ENCODE measurements around the gene ORC2.
A peak's percentile ranks its signal among the peaks of the same experiment; 100 is the strongest.
"Not testable (repeated sequence)": the region's sequence is repeated elsewhere in the genome, so short reads cannot be mapped to it uniquely, and the experiment has no call there.

The ORC2 gene

DNA sequence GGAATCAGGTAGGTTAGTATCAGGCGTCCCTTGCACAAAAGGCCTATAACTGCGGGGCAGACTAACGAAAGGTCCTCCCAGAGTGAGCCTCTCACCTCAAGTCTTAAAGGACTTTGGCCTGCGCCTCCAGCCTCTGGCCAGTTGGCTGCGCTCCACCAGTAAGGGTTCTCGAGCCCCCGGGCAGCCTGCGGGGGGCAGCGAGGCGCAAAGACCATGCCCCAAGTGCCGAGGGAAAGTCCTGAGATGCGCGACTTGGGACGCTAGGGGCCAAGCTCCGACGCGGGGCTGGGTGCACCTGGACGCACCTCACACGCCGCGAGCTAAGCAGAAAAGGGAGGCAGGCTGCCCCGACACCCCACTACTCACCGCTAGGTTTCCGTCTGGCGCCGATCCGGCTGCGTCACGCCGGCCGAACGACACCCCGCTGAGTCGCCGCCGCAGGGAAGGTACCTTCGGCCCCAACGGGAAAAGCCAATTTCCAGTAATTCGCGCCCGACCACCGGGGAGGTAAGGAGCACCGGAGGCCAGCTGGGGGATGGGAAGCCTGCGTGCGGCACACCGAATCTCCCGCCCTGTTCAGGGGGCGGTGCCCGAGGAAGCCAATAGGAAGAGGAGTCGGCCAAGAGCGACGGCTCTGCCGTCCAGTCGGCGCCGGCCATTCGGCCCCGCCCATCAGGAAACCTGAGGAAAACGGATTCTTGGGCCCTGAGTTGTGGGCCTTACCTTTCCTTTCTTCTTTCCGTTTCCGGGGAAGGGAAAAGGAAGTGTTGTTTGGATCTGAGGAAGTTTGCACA is at the start of gene ORC2:
ORC2 (minus strand) TSS at position 537 of the 794 bp plus-strand sequence. CDS start 5,537 bp downstream, outside the sequence.
- peak; percentile 98 for DNase-seq

DNA sequence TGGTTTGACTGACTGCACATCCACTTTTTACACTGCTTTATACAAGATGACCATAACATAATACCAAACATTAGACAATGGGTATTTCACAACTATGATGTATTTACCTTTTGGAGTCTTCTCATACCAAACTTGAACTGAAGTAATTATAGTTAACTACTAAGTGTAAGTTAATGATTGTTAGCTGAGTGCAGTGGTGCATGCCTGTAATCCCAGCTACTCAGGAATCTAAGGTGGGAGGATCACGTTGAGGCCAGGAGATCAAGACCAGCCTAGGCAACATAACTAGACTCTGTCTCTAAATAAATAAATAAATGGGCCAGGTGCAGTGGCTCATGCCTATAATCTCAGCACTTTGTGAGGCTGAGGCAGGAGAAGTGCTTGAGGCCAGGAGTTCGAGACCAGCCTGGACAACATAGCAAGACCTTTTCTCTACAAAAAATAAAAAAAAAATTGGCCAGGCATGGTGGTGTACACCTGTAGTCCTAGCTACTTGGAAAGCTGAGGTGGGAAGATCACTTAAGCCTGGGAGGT is 44.9 kb upstream of the ORC2 start:
- DNase-seq: no peak

DNA sequence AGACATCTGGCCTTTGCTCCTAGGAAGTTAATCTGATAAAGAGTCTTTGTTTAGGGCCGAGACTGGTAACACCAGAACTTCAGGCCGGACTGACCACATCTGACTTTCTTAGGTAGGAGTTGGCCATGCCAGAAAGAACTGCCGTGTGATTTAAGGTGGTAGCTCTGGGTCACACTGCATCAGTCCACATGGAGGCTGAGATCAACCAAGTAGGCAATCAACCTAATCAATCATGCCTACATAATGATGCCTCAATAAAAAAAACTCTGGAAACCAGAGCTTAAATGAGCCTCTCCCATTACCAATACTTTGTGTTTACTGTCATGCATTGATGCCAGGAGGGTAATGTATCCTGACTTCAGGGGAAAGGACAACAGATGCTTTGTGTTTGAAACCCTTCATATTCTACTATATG is 44.1 kb upstream of the ORC2 start:
- no peak for DNase-seq

DNA sequence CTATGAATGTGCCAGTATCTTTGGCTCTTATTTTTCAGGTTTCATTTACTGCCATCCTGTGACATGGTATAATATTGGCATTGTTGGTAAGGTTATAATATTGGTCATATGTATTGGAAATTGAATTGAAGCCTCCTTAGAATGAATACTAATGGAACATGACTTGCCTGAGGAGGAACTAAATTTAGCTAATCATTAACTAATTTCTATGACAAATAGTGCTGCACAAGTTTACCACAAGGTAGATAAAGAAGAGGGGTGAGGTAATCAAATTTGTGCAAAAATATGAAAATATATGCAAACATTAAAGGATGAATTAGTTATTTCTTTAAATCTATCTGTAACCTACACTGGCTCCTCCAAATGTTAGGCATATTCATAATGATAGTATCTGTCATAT is 43.2 kb upstream of the ORC2 start:
- DNase-seq: no peak

DNA sequence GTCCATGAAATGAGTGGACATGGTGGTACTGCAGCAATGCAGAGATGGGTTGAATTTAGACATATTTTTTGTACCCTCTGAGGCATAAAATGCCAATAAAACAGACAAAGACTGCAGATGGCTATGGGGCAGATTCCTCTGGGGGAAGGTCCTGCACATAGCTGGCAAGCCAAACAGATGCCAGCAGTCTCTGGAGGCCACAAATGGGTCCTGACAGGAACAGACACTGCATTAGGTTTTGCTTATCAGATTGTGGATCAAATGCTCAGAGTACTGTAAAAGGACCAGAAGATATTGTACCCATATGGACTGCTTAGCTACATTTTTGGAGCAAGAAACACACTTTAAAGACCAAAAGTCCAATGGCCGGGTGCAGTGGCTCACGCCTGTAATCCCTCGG is 40.9 kb upstream of the ORC2 start:
- no peak for DNase-seq

DNA sequence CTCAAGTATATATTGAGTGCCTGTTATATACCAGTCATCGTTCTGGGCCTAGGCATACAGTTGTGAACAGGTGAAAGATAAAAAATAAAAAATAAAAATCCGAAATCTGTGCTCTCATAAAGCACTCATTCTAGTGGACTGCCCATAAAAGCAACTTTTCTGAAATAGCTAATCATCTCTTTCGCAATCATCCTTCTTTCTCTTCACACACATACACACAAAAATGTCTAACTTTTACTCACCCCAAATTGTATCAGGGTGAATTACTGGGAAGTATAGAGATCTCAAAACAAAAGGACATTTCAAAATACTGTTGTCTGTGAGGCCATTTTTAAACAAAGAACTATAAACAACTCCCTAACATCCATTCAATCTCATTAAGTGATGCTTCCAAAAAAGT is 29.6 kb upstream of the ORC2 start:
- DNase-seq: no peak

DNA sequence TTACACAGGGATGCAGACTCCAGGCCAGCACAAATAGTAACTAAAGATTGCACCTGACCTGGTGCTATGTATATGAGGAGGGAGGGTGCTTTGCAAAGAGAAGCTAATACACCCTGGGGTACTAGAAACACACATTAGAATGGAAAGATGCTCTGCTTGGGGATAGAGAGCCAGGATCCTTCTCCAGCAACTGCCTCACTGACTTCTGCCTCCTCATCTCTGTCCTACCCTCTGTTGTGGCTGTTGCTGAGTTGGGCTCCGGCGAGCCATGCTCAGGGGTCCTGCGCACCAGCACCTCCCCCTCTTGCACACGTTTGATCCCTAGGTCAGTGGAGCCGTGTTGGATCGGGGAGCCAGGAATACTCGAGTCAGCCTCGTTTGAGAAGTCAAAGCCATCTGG is 23.7 kb upstream of the ORC2 start:
- no peak for DNase-seq

DNA sequence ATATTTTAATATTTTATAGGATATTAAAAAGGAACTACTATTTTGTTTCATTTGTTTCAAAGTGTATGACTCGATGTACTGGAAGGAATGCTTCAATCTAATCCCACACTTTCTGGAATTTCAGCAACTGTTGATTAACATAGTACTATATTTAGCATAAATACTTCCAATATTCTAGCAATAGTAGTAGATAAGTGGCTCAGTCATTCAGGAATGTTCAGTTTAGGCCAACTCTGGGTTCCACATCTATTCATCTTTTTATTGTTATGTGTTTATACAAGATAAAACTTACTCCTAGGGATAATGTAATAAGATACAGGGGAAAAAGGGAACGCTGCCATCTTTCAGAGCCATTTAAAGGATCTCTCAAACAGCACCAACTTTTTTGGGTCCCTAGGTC is 22.3 kb upstream of the ORC2 start:
- DNase-seq: no peak

DNA sequence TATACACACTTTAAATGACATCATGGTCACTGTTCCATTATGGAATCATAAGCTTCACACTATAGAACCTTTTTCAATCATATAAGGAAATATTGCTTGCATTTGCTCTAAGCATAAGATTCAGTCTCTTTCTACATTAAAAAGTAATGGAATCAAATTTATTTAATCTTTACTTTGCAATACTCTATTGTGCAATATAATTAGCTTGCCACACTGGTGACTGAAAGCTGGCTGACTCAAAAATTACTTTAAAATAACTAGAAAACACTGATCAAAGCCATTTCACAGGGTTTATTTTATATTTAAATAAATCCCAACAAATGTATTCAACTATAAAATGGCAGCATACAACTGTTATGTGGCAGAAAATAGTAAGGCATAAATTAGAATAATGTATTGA is 13.2 kb upstream of the ORC2 start:
- DNase-seq: no peak

DNA sequence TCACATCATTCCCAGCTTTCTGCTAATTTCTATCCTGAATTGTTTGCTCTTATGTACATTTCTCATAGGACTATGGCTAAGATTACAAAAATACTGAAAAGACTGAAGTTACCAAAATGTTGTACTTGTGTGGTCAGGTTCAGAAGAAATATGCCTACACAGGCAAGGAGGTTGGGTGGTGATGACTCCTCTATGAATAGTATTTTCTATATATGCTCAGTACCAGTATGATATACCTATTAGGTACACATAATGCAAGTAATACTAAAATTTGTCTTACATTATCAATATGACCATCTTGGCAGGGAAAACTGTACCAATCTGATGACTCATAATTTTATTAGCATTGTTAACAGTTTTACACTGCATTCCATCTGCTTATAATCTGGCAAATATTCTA is 12.2 kb upstream of the ORC2 start:
- DNase-seq: no peak

DNA sequence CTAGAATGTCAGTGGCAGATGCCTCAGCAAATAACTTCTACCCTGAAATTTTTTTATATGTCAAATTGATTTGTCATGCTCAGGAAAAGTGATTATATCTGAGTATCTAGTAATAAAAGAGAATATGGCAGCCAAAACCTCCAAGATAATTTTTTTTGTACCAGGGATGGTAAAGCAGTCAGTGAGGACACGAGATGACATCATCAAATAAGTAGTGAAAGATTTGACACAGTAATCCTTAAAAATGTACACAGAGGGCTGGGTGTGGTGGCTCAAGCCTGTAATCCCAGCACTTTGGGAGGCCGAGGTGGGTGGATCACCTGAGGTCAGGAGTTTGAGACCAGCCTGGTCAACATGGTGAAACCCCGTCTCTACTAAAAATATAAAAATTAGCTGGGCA is 6.6 kb upstream of the ORC2 start:
- not testable (repeated sequence) for DNase-seq

DNA sequence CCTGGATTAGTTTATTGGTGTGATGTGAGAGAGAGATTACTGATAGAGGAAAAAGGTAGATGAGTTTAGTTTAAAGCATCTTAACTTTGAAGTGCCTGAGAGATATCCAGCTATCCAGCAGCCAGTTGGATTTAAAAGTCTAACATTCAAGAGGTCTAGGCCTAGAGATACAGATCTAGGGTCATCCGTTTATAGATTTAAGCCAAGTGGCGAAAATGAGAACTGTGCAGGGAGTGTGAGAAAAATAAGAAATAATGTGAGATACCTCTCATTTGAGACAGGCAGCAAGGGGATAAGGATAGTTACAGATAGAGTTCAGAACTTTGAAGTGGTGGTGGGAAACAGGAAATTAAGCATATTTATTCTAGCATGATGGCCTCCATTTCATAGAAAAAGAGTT is 5.3 kb upstream of the ORC2 start:
- peak; percentile 50 for DNase-seq

DNA sequence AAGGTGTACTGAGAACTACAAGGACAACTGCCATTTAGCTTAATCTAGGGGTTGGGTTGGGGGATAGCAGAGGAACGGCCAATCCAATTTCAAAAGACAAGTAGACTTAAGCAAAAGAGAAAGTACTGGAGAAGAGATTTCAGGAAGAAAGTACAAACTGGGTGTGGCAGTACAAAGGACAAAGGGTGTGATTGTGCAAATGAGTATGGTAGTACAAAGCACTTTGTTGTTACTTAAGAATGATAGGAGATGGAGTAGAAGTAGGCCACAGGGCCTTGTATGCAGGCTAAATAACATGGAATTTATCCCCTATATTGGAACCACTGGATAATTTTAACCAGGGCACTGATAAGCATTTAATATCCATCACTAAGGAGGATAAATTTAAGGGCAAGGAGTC is 4.7 kb upstream of the ORC2 start:
- peak; percentile 26 for DNase-seq

DNA sequence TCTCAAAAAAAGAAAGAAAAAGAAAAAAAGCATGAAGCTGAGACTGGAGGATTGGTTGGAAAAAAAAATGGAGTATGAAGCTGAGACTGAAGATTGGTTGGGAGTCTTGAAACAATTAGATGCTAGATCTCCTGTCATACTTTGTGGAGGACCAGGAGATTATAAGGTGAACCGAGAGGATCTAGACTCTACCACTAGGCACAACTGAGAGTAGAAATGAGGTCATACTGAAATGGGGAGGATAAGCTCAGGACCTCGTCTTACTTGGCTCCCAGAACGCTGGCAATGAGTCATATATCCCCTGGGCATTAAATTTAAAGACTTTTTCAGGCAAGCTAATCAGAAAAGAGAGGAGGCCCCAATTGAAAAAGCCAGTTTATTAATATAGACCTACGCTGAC is 3.3 kb upstream of the ORC2 start:
- peak; percentile 23 for DNase-seq

DNA sequence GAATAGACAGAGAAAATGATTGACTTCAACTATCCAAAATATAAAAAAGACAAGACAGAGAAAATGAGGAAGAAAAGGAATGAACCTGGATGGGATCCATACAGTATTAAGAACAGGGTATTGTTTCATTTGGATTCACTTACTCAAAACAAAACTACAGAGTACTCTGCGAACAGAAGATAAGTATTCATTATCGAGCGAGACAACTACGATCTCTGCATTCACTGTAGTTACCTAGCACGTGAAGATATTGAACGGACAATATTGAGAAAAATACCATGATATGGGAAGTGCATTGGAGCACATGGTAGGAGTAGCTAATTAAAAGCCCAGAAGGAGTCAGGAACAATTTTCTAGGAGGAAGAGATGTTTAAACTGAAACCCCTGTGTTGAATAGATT is 1.0 kb upstream of the ORC2 start:
- DNase-seq: no peak

DNA sequence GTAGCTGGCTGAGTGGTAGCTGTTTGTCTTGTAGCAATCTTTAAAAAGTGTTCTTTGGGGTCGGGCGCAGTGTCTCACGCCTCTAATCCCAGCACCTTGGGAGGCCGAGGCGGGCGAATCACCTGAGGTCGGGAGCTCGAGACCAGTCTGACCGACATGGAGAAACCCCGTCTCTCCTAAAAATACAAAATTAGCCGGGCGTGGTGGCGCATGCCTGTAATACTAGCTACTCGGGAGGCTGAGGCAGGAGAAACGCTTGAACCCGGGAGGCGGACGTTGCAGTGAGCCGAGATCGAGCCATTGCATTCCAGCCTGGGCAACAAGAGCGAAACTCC is 425 bp upstream of the ORC2 start:
- DNase-seq: not testable (repeated sequence)

DNA sequence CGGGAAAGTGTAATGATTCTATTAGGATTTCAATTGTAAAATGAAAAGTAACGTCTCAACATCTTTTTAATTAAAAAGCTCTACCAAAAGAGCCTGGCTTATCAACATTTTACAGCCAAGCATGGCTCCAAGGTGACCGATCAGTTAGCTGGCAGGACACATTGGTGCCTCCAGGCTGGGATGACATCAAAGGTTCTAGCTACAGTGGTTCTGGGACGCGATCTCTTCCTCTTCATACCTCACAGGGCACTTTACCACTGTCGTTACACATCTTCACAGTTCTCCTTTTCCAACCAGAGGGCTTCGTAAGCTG is 693 bp downstream of the ORC2 start:
- DNase-seq: no peak

DNA sequence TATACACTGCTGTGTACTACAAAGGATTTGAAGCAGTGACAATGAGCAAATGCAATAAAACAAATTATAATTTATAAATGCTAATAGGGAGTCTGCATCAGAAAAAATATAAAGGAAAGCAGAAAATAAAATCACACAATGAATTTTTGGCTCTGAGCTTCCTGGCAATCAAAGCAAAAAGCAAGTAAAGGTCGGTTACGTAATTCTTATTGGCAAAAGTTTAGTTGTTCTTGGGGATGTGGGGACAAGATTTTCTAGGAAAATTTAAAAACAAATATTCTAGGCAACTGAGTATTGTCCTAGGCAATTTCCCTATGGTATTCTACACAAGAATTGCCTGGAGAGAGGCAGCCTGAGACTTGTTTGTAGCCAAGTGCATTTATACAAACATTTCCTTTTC is 1.8 kb downstream of the ORC2 start:
- DNase-seq: no peak

DNA sequence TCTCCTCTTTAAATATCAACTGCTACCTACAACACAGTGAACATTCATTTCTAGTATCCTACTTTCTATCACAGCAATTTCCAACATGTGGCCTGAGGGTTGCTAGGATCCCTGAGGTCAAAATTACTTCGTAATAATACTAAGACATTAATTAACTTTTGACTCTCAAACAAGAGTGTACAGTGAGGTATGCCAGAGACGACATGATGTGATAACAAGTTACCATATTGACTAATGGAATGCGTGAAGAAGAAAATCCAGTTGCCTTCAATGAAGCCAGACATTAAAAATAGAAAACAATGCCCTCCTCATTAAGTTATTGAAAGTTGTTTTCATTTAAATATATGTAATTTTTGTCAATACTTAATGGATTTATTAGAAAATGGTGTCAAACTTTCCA is 13.1 kb downstream of the ORC2 start:
- no peak for DNase-seq

DNA sequence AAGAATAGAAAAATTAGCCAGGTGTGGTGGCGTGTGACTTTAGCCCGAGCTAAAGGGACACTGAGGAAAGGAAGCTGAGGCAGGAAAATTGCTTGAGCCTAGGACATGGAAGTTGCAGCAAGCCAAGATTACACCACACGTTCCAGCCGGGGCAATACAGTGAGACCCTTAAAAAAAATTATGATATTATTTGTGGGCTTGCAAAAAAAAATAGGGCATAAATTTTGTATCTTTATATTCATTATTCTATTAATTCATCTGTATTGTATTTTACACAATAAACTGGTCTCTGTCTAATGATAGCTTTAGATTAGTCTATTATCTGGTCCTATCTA is 18.1 kb downstream of the ORC2 start:
- no peak for DNase-seq

DNA sequence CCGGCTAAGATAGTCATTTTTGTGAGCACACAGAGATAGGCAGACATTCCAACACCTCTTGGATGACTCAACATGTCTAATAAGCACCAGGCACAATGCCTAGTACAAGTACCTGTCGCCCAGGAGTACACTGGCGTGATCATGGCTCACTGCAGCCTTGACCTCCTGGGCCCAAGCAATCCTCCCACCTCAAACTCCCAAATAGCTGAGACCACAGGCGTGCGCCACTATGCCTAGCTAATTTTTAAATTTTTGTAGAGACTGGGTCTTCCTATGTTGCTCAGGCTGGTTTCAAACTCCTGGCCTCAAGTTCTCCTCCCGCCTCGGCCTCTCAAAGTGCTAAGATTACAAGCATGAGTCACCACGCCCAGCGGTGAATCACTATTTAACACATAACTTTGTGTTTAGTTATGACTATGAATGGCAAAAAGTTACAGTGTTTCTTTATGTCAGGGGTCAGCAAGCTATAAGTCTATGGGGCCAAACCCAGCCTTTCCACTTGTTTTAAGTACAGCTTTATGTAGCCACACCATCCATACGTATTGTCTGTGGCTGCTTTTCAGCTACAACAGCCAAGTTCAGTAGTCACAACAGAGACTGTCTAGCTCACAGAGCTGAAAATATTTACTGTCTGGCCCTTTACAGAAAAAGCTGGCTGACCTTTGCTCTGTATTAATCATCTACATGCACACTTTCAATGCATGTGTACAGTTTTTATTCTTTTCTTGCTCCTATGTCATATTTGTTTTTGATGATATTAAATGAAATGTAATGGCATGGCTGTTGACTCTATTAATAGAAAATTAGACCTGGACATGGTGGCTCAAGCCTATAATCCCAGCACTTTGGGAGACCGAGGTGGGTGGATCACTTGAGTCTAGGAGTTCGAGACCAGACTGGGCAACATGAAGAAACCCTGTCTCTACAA is 18.7 kb downstream of the ORC2 start:
- DNase-seq: peak; percentile 40

DNA sequence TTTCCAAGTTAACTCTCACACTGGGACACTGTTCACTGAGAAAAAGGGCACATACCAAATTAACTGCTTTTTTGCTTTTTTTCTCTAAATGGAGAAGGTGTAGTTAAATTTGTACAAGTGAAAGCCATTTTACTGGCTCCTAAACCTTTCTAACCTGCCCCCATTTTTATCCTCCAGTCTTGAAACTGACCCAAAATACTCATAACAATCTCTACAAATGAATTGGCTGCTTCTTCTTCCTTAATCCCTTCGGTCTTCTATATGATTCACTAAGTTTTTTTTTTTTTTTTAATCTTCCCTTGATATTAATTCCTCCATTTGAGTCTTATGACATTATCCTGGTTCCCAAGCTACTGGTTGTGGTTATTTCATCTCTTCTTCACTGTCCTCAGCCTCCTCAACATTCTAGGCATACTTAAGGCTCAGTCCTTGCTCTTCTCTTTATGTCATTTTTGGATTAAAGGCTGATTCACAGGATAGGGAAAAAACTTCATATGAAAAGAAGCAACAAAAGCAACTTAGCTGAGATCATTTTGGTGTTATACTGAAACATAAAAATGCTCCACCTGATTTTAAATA is 19.8 kb downstream of the ORC2 start:
- DNase-seq: no peak

DNA sequence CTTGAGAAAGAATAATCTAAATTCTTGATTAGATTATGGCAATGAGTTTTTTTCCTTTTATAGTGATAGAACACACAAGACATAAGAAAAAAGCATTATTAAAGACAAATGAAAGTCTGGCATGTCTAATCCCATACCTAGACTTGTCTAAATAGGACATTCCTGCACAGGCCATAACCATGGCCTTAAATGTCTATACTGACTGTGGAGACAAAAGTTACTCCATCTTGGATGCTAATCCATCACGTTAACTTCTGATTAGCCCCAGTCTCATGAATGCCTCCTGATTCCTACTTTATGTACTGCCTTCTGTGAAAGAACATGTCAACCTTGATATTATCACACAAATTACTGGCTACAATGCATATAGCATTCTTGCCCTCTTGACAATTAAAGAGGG is 23.6 kb downstream of the ORC2 start:
- no peak for DNase-seq

All from hematopoietic multipotent progenitor cell treated with erythropoietin and hydrocortisone succinate and interleukin-3 and kit ligand, for 4 days (in vitro differentiated cells).